ENCODE measurements around the gene NIPA2.

- TF ChIP-seq POLR2AphosphoS5 (IDR thresholded peaks at IDR 0.05) (no peak), CTCF (IDR thresholded peaks at IDR 0.05) (no peak)
Measured at GRCh38 chr15:22796079-22796478, 42.4 kb upstream of the NIPA2 start.

Data from transverse colon (tissue), 4 donors.